ENCODE data around the gene CUBN.

The CUBN gene

GRCh38 chr10:16987206-16987621 lies 142.4 kb downstream of the CUBN start:
- no peak for TF ChIP-seq ZNF274 (IDR thresholded peaks at IDR 0.05; ENCODE audit: low read depth, low read length)
- H3K4me3 ChIP-seq (ENCODE audit: low read length), result no peak overlapping the region

GRCh38 chr10:16986406-16987205 lies 143.0 kb downstream of the CUBN start:
- TF ChIP-seq ZNF274 (IDR thresholded peaks at IDR 0.05; ENCODE audit: low read depth, low read length), result no peak
- no peak overlapping the region for H3K4me3 ChIP-seq (ENCODE audit: low read length)

GRCh38 chr10:16986082-16986405 lies 143.6 kb downstream of the CUBN start:
- H3K4me3 ChIP-seq (ENCODE audit: low read length), result no peak overlapping the region
- no peak for TF ChIP-seq ZNF274 (IDR thresholded peaks at IDR 0.05; ENCODE audit: low read depth, low read length)

- no peak overlapping the region for H3K4me3 ChIP-seq (ENCODE audit: low read length)
- no peak for TF ChIP-seq ZNF274 (IDR thresholded peaks at IDR 0.05; ENCODE audit: low read depth, low read length)
Measured at GRCh38 chr10:16984242-16984641, 145.4 kb downstream of the CUBN start.

GRCh38 chr10:16976803-16977202 lies 152.8 kb downstream of the CUBN start:
- no peak overlapping the region for H3K4me3 ChIP-seq (ENCODE audit: low read length)
- no peak for TF ChIP-seq ZNF274 (IDR thresholded peaks at IDR 0.05; ENCODE audit: low read depth, low read length)

- TF ChIP-seq ZNF274 (IDR thresholded peaks at IDR 0.05; ENCODE audit: low read depth, low read length), result no peak
- no peak overlapping the region for H3K4me3 ChIP-seq (ENCODE audit: low read length)
Measured at GRCh38 chr10:16975188-16975587, 154.4 kb downstream of the CUBN start.

GRCh38 chr10:16968416-16969041 lies 161.1 kb downstream of the CUBN start:
- TF ChIP-seq ZNF274 (IDR thresholded peaks at IDR 0.05; ENCODE audit: low read depth, low read length), result no peak
- no peak overlapping the region for H3K4me3 ChIP-seq (ENCODE audit: low read length)

GRCh38 chr10:16967866-16968415 lies 161.7 kb downstream of the CUBN start:
- no peak for TF ChIP-seq ZNF274 (IDR thresholded peaks at IDR 0.05; ENCODE audit: low read depth, low read length)
- H3K4me3 ChIP-seq (ENCODE audit: low read length), result no peak overlapping the region

- no peak for TF ChIP-seq ZNF274 (IDR thresholded peaks at IDR 0.05; ENCODE audit: low read depth, low read length)
- H3K4me3 ChIP-seq (ENCODE audit: low read length), result no peak overlapping the region
Measured at GRCh38 chr10:16966991-16967865, 162.4 kb downstream of the CUBN start.

- no peak for TF ChIP-seq ZNF274 (IDR thresholded peaks at IDR 0.05; ENCODE audit: low read depth, low read length)
Measured at GRCh38 chr10:16965740-16966447, 163.7 kb downstream of the CUBN start.

GRCh38 chr10:16965344-16965616 lies 164.3 kb downstream of the CUBN start:
- no peak for TF ChIP-seq ZNF274 (IDR thresholded peaks at IDR 0.05; ENCODE audit: low read depth, low read length)
- no peak overlapping the region for H3K4me3 ChIP-seq (ENCODE audit: low read length)

More at GRCh38 chr10:16965740-16966447, 163.7 kb downstream of the CUBN start:
- H3K4me3 ChIP-seq (ENCODE audit: low read length), result no peak overlapping the region

GRCh38 chr10:16964576-16965343 lies 164.9 kb downstream of the CUBN start:
- no peak overlapping the region for H3K4me3 ChIP-seq (ENCODE audit: low read length)
- no peak for TF ChIP-seq ZNF274 (IDR thresholded peaks at IDR 0.05; ENCODE audit: low read depth, low read length)

GRCh38 chr10:16960551-16960950 lies 169.1 kb downstream of the CUBN start:
- TF ChIP-seq ZNF274 (IDR thresholded peaks at IDR 0.05; ENCODE audit: low read depth, low read length), result no peak
- no peak overlapping the region for H3K4me3 ChIP-seq (ENCODE audit: low read length)

Measured in GM08714 (cell line).